Esophagus muscularis mucosa (tissue), 4 donors: Measurements from ENCODE around the gene CUEDC2. TPM values are rescaled to one million over a fixed set of nuclear protein-coding genes. Genes with fewer than 3 reads are reported as not detected.

Source experiments
- DNase-seq: peaks from one replicate; pipeline ENCODE4 v3.0.0-alpha.2; 2017; ENCODE audit errors: extremely low spot score
- H3K27ac ChIP-seq, 4 donors: fragments of 200-600 bp; sonication (generic); replicated peaks in 1 of 4; 1 replicate in 3 of 4; 2 replicates in 1 of 4; pipeline ENCODE4 v1.5.1; 2016 to 2019; ENCODE audit warnings: mild to moderate bottlenecking in 1 of 4
- H3K27me3 ChIP-seq, 4 donors: fragments of 200-600 bp; sonication (generic); one replicate each; pipeline versions ENCODE4 v1.5.1 to v1.6.0; 2016 to 2019
- H3K36me3 ChIP-seq, 4 donors: fragments of 200-600 bp; sonication (generic); one replicate each; pipeline ENCODE4 v1.5.1; 2016 to 2019
- H3K4me1 ChIP-seq, 4 donors: fragments of 200-600 bp; sonication (generic); one replicate each; pipeline ENCODE4 v1.5.1; 2016 to 2019
- H3K4me3 ChIP-seq, 4 donors: fragments of 200-600 bp; sonication (generic); 1 replicate in 2 of 4; 2 replicates in 2 of 4; pipeline ENCODE4 v1.5.1; 2016 to 2019; ENCODE audit warnings: mild to moderate bottlenecking in 4 of 4, moderate library complexity in 1 of 4
- H3K9me3 ChIP-seq, 4 donors: fragments of 200-600 bp; sonication (generic); 1 replicate in 3 of 4; 2 replicates in 1 of 4; pipeline ENCODE4 v1.5.1; 2016 to 2019
- CTCF ChIP-seq, 3 experiments: fragments of 200-600 bp in 2 of 3; fragments of 450-650 bp in 1 of 3; sonication (generic) in 2 of 3; IDR thresholded peaks; one replicate each; pipeline ENCODE4 v1.5.1; 2017 to 2019; ENCODE audit warnings: antibody characterized with exemption in 3 of 3, mild to moderate bottlenecking in 2 of 3, moderate library complexity in 1 of 3
- EP300 ChIP-seq: sonication (generic); formaldehyde crosslinking; IDR thresholded peaks from one replicate; pipeline ENCODE4 v1.6.1; 2017; ENCODE audit warnings: antibody characterized with exemption
- POLR2A ChIP-seq: fragments of 450-650 bp; IDR thresholded peaks from one replicate; pipeline ENCODE4 v1.6.1; 2017; ENCODE audit warnings: antibody characterized with exemption, moderate library complexity, mild to moderate bottlenecking, low read depth
- POLR2AphosphoS5 ChIP-seq, 2 donors: sonication (generic); formaldehyde crosslinking; IDR thresholded peaks; one replicate each; pipeline ENCODE4 v1.6.1; 2017; ENCODE audit warnings: antibody characterized with exemption in 2 of 2
- WGBS: methylation state at CpG from one replicate; pipeline ENCODE4 v1.1.5; 2018; 5-methylcytosine and 5-hydroxymethylcytosine counted together
- intact Hi-C: fragments of 100-400 bp; cut with DNase I; formaldehyde crosslinking; loops from one replicate; pipeline ENCODE4 v1.15.1; 2023
- total RNA-seq, 4 donors: library from RNA; depleted of rRNA; stranded (reverse); fragments of >200 nt; gene quantifications; one replicate each; pipeline versions ENCODE4 v1.1.0 to v1.2.1, GENCODE V29; 2016

CUEDC2 gene
- total RNA-seq, 4 donors from 2014 or later: 61.0 to 92.7 (median 71.2) TPM

- no peak overlapping the region for H3K27ac ChIP-seq
- H3K27me3 ChIP-seq: no peaks in the 10 kb centered on the region
- TF ChIP-seq CTCF (IDR thresholded peaks at IDR 0.05) (no peak), POLR2AphosphoS5 (IDR thresholded peaks at IDR 0.05) (no peak), POLR2A (no peak), EP300 (no peak)
- no peak for DNase-seq
- H3K9me3 ChIP-seq: no peaks in the 10 kb centered on the region
- intact Hi-C loops: loop anchor here (5.0 kb wide), 3 partner anchors 87 to 192 kb away; no protein-coding TSS in a partner anchor
- H3K4me1 ChIP-seq: peaks cover 6 to 24% (median 21%) of the 10 kb centered on the region in 4 donors
- no peak overlapping the region for H3K4me3 ChIP-seq
- WGBS: 93% methylated on average over 3 of the region's 3 CpGs
- H3K36me3 ChIP-seq: no peaks in the 10 kb centered on the region
Measured at GRCh38 chr10:102389894-102390293, 42.5 kb downstream of the CUEDC2 start.

GRCh38 chr10:102384606-102385429 is 47.6 kb downstream of the CUEDC2 start:
- TF ChIP-seq EP300: no peak
- TF ChIP-seq CTCF (IDR thresholded peaks at IDR 0.05): no peak
- no peak for TF ChIP-seq POLR2A
- TF ChIP-seq POLR2AphosphoS5 (IDR thresholded peaks at IDR 0.05): no peak
- no peaks in the 10 kb centered on the region for H3K27me3 ChIP-seq
- no peaks in the 10 kb centered on the region for H3K9me3 ChIP-seq
- peaks cover 0 to 14% (median 8%) of the 10 kb centered on the region in 4 donors for H3K4me1 ChIP-seq
- no peak overlapping the region for H3K4me3 ChIP-seq
- WGBS: 76% methylated on average over 3 of the region's 4 CpGs
- intact Hi-C loops: no loop called here
- DNase-seq: no peak
- H3K36me3 ChIP-seq: peaks cover 22 to 37% (median 34%) of the 10 kb centered on the region in 4 donors
- peak overlapping the region in 1 of 4 donors; percentile 16 for H3K27ac ChIP-seq

GRCh38 chr10:102384053-102384452 is 48.3 kb downstream of the CUEDC2 start:
- DNase-seq: no peak
- no peak overlapping the region for H3K4me3 ChIP-seq
- H3K4me1 ChIP-seq: peaks cover 0 to 14% (median 8%) of the 10 kb centered on the region in 4 donors
- peaks cover 29 to 45% (median 41%) of the 10 kb centered on the region in 4 donors for H3K36me3 ChIP-seq
- 44% methylated on average over 5 of the region's 6 CpGs for WGBS
- H3K27me3 ChIP-seq: no peaks in the 10 kb centered on the region
- H3K27ac ChIP-seq: no peak overlapping the region
- intact Hi-C loops: no loop called here
- H3K9me3 ChIP-seq: no peaks in the 10 kb centered on the region
- TF ChIP-seq POLR2A (no peak), CTCF (IDR thresholded peaks at IDR 0.05) (peak in 1 of 3 experiments; percentile 16)

GRCh38 chr10:102382871-102383270 is 49.5 kb downstream of the CUEDC2 start:
- H3K27ac ChIP-seq: no peak overlapping the region
- no peak overlapping the region for H3K4me3 ChIP-seq
- no peaks in the 10 kb centered on the region for H3K27me3 ChIP-seq
- WGBS: 82% methylated on average over 8 of the region's 8 CpGs
- H3K9me3 ChIP-seq: no peaks in the 10 kb centered on the region
- DNase-seq: no peak
- H3K4me1 ChIP-seq: peaks cover 0 to 14% (median 8%) of the 10 kb centered on the region in 4 donors
- TF ChIP-seq EP300 (no peak), CTCF (IDR thresholded peaks at IDR 0.05) (no peak), POLR2AphosphoS5 (IDR thresholded peaks at IDR 0.05) (no peak), POLR2A (no peak)
- intact Hi-C loops: no loop called here
- peaks cover 41 to 57% (median 53%) of the 10 kb centered on the region in 4 donors for H3K36me3 ChIP-seq
